HEK293T (cell line): ENCODE data around the gene CTPS2.

Experiments
- CTCF ChIA-PET: fragments of 350-600 bp; formaldehyde crosslinking; extraction: SDS; loops from one replicate; lab custom pipeline; 2021; ENCODE audit warnings: antibody characterized with exemption, inconsistent platforms; lab: Yijun Ruan, JAX
- POLR2A ChIA-PET: fragments of 350-600 bp; formaldehyde crosslinking; extraction: SDS; loops from one replicate; lab custom pipeline; 2020; ENCODE audit warnings: antibody characterized with exemption, inconsistent platforms; lab: Yijun Ruan, JAX
- DNase-seq: peaks from one replicate; pipeline ENCODE4 v3.0.0; 2012; ENCODE audit warnings: mixed read lengths; ENCODE audit errors: extremely low spot score
- ARNT ChIP-seq: fragments of 450-650 bp; IDR thresholded peaks from 2 replicates; pipeline ENCODE4 v1.6.1; 2017; ENCODE audit warnings: mild to moderate bottlenecking
- BHLHE40 ChIP-seq: fragments of 450-650 bp; IDR thresholded peaks from 2 replicates; pipeline ENCODE4 v1.6.1; 2016; ENCODE audit warnings: mild to moderate bottlenecking, moderate library complexity, borderline replicate concordance
- CTBP1 ChIP-seq: fragments of 450-650 bp; IDR thresholded peaks from 2 replicates; pipeline ENCODE4 v1.6.1; 2016; ENCODE audit warnings: borderline replicate concordance
- ELF4 ChIP-seq: fragments of 450-650 bp; IDR thresholded peaks from 2 replicates; pipeline ENCODE4 v1.6.1; 2017; ENCODE audit warnings: antibody characterized with exemption
- FOXA1 ChIP-seq: fragments of 450-650 bp; IDR thresholded peaks from 2 replicates; pipeline ENCODE4 v1.6.1; 2016; ENCODE audit warnings: mild to moderate bottlenecking
- FOXK2 ChIP-seq: fragments of 450-650 bp; IDR thresholded peaks from 2 replicates; pipeline ENCODE4 v1.6.1; 2016; ENCODE audit warnings: mild to moderate bottlenecking
- FOXM1 ChIP-seq: fragments of 450-650 bp; IDR thresholded peaks from 2 replicates; pipeline ENCODE4 v1.6.1; 2017; ENCODE audit warnings: mild to moderate bottlenecking, borderline replicate concordance
- HDGF ChIP-seq: fragments of 450-650 bp; IDR thresholded peaks from 2 replicates; pipeline ENCODE4 v1.6.1; 2017; ENCODE audit warnings: antibody characterized with exemption, borderline replicate concordance
- L3MBTL2 ChIP-seq: fragments of 450-650 bp; conservative IDR thresholded peaks from 2 replicates; pipeline ENCODE4 v1.6.1; 2016; ENCODE audit warnings: mild to moderate bottlenecking
- LEF1 ChIP-seq: fragments of 450-650 bp; IDR thresholded peaks from 2 replicates; pipeline ENCODE4 v1.6.1; 2017; ENCODE audit warnings: mild to moderate bottlenecking, borderline replicate concordance
- NFRKB ChIP-seq: fragments of 450-650 bp; IDR thresholded peaks from 2 replicates; pipeline ENCODE4 v1.6.1; 2016; ENCODE audit warnings: mild to moderate bottlenecking, moderate library complexity
- SP1 ChIP-seq: fragments of 450-650 bp; IDR thresholded peaks from 2 replicates; pipeline ENCODE4 v1.6.1; 2017
- SUZ12 ChIP-seq: fragments of 450-650 bp; IDR thresholded peaks from 2 replicates; pipeline ENCODE4 v1.6.1; 2016; ENCODE audit warnings: mild to moderate bottlenecking
- TARDBP ChIP-seq: fragments of 450-650 bp; IDR thresholded peaks from 2 replicates; pipeline ENCODE4 v1.6.1; 2016
- ZNF384 ChIP-seq: fragments of 450-650 bp; IDR thresholded peaks from 2 replicates; pipeline ENCODE4 v1.6.1; 2016
- TF ChIP-seq, protein P1 (sequence below): fragments of 450-650 bp; IDR thresholded peaks from 2 replicates; pipeline ENCODE4 v1.6.1; 2016

The CTPS2 gene

DNA sequence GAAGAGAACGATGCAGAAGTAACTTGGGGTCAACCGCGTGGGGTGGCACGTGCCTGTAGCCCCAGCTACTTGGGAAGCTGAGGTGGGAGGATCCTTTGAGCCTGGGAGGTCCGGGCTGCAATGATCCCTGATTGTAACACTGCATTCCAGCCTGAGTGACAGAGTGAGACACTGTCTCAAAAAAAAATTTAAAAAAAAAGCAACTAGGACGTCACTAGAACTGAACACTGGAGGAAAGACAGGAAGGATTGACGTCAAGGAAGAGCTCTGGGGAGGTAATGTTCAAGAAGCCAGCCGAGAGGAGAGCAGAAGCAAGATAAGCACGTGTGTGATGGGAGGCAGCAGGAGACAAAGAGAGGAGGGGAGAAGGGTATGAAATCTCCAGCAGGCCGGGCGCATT lies 33.8 kb downstream of the CTPS2 start:
- POLR2A ChIA-PET, result no interaction called here
- CTCF ChIA-PET, result no interaction called here
- DNase-seq, result no peak
- TF ChIP-seq HDGF (no peak), BHLHE40 (no peak), CTBP1 (no peak), FOXA1 (no peak), FOXM1 (no peak), SUZ12 (no peak)

- ChIA-PET POLR2A (no interaction called here), CTCF (interaction anchor here (1.4 kb wide), 1 partner anchor 235 kb away, joined by 4 read pairs; no protein-coding TSS in a partner anchor)
- TF ChIP-seq ARNT, result no peak
- TF ChIP-seq CTBP1, result no peak
- no peak for TF ChIP-seq SP1
- no peak for TF ChIP-seq FOXK2
- no peak for TF ChIP-seq ZNF384
- TF ChIP-seq ELF4, result no peak
- TF ChIP-seq, protein P1, sequence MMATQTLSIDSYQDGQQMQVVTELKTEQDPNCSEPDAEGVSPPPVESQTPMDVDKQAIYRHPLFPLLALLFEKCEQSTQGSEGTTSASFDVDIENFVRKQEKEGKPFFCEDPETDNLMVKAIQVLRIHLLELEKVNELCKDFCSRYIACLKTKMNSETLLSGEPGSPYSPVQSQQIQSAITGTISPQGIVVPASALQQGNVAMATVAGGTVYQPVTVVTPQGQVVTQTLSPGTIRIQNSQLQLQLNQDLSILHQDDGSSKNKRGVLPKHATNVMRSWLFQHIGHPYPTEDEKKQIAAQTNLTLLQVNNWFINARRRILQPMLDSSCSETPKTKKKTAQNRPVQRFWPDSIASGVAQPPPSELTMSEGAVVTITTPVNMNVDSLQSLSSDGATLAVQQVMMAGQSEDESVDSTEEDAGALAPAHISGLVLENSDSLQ, result no peak
- TF ChIP-seq TARDBP, result no peak
- no peak for TF ChIP-seq BHLHE40
- TF ChIP-seq FOXA1, result no peak
- TF ChIP-seq SUZ12, result no peak
- TF ChIP-seq L3MBTL2, result no peak
- no peak for TF ChIP-seq LEF1
- TF ChIP-seq HDGF, result no peak
- no peak for TF ChIP-seq FOXM1
- no peak for TF ChIP-seq NFRKB
- peak; percentile 42 for DNase-seq
Measured at GRCh38 chrX:16671005-16671404, 41.5 kb downstream of the CTPS2 start.

GRCh38 chrX:16666541-16666940 lies 45.9 kb downstream of the CTPS2 start:
- no peak for TF ChIP-seq HDGF
- no peak for TF ChIP-seq ARNT
- no peak for TF ChIP-seq SUZ12
- TF ChIP-seq FOXA1, result no peak
- TF ChIP-seq ZNF384, result no peak
- no peak for TF ChIP-seq NFRKB
- no peak for TF ChIP-seq CTBP1
- TF ChIP-seq, protein P1, result no peak
- CTCF ChIA-PET, result no interaction called here
- no peak for DNase-seq
- POLR2A ChIA-PET, result no interaction called here

- TF ChIP-seq, protein P1, result no peak
- no peak for TF ChIP-seq FOXK2
- no peak for TF ChIP-seq ELF4
- no peak for TF ChIP-seq FOXA1
- no peak for TF ChIP-seq TARDBP
- no peak for TF ChIP-seq SUZ12
- no peak for TF ChIP-seq CTBP1
- TF ChIP-seq LEF1, result no peak
- no peak for TF ChIP-seq NFRKB
- no peak for TF ChIP-seq HDGF
- TF ChIP-seq ARNT, result no peak
- TF ChIP-seq BHLHE40, result no peak
- TF ChIP-seq L3MBTL2, result no peak
- no peak for TF ChIP-seq FOXM1
- TF ChIP-seq ZNF384, result no peak
- no peak for TF ChIP-seq SP1
- ChIA-PET POLR2A (no interaction called here), CTCF (interaction anchor here (1.0 to 1.2 kb wide), 2 partner anchors 16 to 228 kb away, joined by 3 to 4 read pairs; no protein-coding TSS in a partner anchor)
- no peak for DNase-seq
Measured at GRCh38 chrX:16665089-16665488, 47.4 kb downstream of the CTPS2 start.

GRCh38 chrX:16664626-16665025 lies 47.8 kb downstream of the CTPS2 start:
- POLR2A ChIA-PET, result no interaction called here
- DNase-seq, result no peak
- TF ChIP-seq NFRKB, result no peak
- no peak for TF ChIP-seq TARDBP
- no peak for TF ChIP-seq L3MBTL2
- no peak for TF ChIP-seq CTBP1
- TF ChIP-seq ZNF384, result no peak
- no peak for TF ChIP-seq FOXK2
- TF ChIP-seq ELF4, result no peak
- TF ChIP-seq SP1, result no peak
- TF ChIP-seq LEF1, result no peak
- CTCF ChIA-PET, result interaction anchor here (1.0 to 1.2 kb wide), 2 partner anchors 16 to 228 kb away, joined by 3 to 4 read pairs; no protein-coding TSS in a partner anchor

DNA sequence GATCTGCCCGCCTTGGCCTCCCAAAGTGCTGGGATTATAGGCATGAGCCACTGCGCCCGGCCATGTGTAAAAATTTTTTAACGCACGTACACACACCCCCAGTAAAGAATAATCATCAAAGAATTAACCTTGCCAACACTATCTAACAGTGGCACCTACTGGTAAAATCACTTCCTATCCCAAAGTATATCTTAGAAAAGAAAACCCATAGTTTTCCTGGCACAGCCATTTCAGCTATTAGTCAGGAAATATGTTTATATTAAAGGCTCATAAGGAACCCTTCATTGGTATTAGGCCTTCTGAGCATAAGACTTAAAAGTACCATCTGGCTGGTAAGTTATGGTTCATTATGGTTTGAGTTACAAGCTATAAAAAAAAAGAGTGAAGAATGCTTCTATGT lies 48.4 kb downstream of the CTPS2 start:
- TF ChIP-seq L3MBTL2 (no peak), ZNF384 (no peak), ELF4 (no peak), CTBP1 (no peak), ARNT (no peak), NFRKB (no peak), LEF1 (no peak), HDGF (no peak), FOXA1 (no peak), FOXK2 (no peak), SUZ12 (no peak), TARDBP (no peak)
- TF ChIP-seq, protein P1, result no peak
- DNase-seq, result no peak
- ChIA-PET POLR2A (no interaction called here), CTCF (interaction anchor here (1.2 kb wide), 1 partner anchor 227 kb away, joined by 4 read pairs; no protein-coding TSS in a partner anchor)
